ENCODE results near the gene KDM5D.

The KDM5D gene

DNA sequence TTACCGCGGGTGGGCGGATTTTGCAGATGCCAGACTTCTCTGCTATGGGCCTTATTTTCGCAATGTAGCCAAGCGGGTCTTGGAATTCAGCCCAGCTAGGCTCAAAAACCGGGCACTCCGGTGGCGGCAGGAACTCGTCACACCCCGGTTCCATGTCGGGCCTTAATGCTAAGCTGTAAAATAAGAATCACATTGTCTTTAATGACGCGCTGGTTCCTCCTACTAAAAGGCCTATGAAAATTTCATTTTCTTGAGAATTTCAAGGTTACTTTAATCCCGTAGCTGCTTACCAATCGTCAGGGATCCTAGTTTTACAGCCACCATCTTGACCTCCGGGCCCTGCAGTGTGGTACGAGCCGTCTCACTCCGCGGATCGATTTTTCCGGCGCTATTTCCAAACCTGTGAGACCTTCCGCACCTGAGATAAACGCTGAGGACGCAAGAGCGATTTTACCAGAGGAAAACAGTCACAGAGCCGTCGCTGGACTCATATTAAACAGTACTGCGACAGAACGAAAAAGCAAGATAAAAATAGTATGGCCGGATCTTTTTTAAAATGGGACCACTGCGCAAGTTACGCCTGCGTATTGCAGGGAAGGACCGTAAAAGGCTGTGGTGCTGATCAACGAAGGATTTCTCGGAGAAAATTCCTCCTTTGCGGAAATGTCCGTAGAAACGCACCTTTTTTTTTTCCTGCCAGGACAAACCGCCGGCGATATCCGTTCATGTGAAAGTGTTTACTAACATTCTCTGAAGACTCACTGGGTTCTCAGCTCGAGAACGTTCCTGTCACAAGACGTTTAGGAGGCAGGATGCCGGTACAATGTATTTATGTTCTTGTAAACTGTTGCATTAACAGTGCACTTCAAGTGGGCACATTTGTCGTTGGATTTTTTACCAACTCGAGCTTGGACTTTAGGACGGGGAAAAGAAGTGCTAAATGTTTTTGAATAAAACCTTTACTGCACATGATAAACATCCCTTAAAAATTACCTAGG lies at the start of gene KDM5D:
Gene KDM5D, minus strand, starts transcription at position 346 of the 998 bp plus-strand sequence. Its CDS starts 192 bp downstream, at position 154.
- DNase-seq: no peak

DNA sequence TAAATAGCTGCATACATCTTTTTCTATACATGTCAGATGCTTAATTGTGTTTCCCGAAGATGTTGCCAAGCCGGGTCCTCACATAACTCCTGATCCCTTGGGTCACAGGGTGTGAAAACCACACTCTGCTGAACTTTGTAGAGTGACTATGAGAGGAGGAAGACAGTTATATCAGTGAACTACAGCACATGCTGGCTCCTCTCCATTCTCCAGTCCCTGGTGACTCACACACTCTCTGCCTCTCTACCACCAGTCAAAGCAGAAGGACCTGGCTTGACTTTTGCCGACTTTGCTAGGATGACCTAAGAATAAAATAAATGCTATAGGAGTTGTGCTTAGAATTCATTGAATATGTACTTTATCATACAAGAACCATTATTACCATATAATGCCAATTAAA lies 23.8 kb upstream of the KDM5D start:
- no peak for DNase-seq

DNA sequence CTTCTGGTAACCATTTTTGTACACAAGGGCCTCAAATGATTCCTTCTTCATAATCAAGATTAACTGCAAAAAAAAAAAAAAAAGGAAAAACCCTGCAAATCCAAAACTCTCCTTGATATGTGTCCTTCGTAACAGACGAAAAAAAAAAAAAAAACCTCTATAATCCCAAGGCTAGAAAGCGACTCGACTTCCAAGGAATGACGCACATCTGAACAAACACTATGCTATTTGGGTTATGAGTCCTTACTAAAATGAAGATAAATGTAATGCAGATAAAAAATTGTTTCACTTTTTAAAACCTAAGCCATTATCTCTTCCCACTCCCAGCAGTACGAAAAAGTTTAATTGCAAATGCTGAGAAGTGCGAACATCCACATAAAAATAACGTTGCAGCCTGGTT lies 1.2 kb downstream of the KDM5D start:
- no peak for DNase-seq

GRCh38 chrY:19742153-19742552 lies 2.4 kb downstream of the KDM5D start:
- DNase-seq: no peak

GRCh38 chrY:19734425-19734824 lies 10.1 kb downstream of the KDM5D start:
- DNase-seq: no peak

GRCh38 chrY:19717950-19718349 lies 26.6 kb downstream of the KDM5D start:
- no peak for DNase-seq

- no peak for DNase-seq
Measured at GRCh38 chrY:19717146-19717545, 27.4 kb downstream of the KDM5D start.

DNA sequence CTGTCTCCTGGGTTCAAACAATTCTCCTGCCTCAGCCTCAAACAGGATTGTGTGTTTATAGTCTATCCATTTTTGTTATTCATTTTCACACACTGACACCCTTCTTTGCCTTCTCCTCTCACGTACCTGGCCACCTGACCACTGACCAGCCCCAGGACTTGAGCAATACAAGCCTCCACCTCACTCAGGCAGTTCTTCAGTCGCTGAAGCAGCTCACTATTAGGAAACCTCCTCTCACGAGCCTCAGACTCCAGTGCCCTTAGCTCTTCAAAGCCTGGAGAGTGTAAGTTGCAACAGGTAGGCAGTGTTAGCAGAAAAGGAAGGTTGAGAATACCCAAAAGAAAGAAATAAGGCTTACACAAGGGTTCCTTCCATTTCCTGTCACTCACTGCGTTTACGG lies 29.3 kb downstream of the KDM5D start:
- no peak for DNase-seq

GRCh38 chrY:19713430-19713829 lies 31.1 kb downstream of the KDM5D start:
- no peak for DNase-seq

- DNase-seq: no peak
Measured at GRCh38 chrY:19706273-19706672, 38.3 kb downstream of the KDM5D start.

- DNase-seq: no peak
Measured at GRCh38 chrY:19698495-19698894, 46.0 kb downstream of the KDM5D start.

DNA sequence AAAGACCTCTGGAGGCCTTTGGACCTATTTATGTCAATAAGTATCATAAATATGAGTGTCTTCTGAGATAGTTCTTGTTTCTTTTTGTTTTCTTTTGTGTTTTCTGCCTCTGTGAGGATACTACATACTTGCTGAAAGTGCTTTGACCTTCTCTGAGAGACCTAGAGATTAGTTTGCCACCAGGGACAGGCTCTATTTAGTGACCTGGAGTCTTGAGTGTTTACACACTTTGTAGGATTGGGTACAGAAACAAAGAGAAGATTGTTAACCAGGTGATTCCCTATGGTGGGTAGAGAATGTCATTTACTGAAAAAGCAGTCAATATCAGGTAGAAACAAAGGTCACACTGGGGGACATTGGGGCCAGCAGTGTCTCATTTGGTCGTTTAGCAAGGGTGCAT lies 63.7 kb downstream of the KDM5D start:
- no peak for DNase-seq
